GM18526 (cell line): ENCODE measurements around the gene CX3CR1.

Source experiments
- POLR2A ChIP-seq: IDR thresholded peaks from 3 replicates; pipeline ENCODE4 v1.6.1; 2011; ENCODE audit not compliant: insufficient read length; ENCODE audit errors: extremely low read depth

CX3CR1 gene

GRCh38 chr3:39275963-39276593 is 3.8 kb downstream of the CX3CR1 start:
- no peak for TF ChIP-seq POLR2A

- no peak for TF ChIP-seq POLR2A
Measured at GRCh38 chr3:39275052-39275451, 4.8 kb downstream of the CX3CR1 start.

GRCh38 chr3:39273119-39273518 is 6.7 kb downstream of the CX3CR1 start:
- TF ChIP-seq POLR2A = no peak

GRCh38 chr3:39272191-39272590 is 7.6 kb downstream of the CX3CR1 start:
- no peak for TF ChIP-seq POLR2A

- no peak for TF ChIP-seq POLR2A
Measured at GRCh38 chr3:39271363-39271914, 8.4 kb downstream of the CX3CR1 start.

- no peak for TF ChIP-seq POLR2A
Measured at GRCh38 chr3:39269528-39269927, 10.3 kb downstream of the CX3CR1 start.

- no peak for TF ChIP-seq POLR2A
Measured at GRCh38 chr3:39268549-39268900, 11.3 kb downstream of the CX3CR1 start.

- no peak for TF ChIP-seq POLR2A
Measured at GRCh38 chr3:39267631-39268548, 11.9 kb downstream of the CX3CR1 start.

GRCh38 chr3:39264053-39264452 is 15.8 kb downstream of the CX3CR1 start:
- no peak for TF ChIP-seq POLR2A

GRCh38 chr3:39263576-39263975 is 16.3 kb downstream of the CX3CR1 start:
- TF ChIP-seq POLR2A = no peak

- no peak for TF ChIP-seq POLR2A
Measured at GRCh38 chr3:39262846-39263245, 17.0 kb downstream of the CX3CR1 start.

- TF ChIP-seq POLR2A = no peak
Measured at GRCh38 chr3:39261726-39262125, 18.1 kb downstream of the CX3CR1 start.

GRCh38 chr3:39260957-39261356 is 18.9 kb downstream of the CX3CR1 start:
- no peak for TF ChIP-seq POLR2A

- TF ChIP-seq POLR2A = no peak
Measured at GRCh38 chr3:39260318-39260717, 19.5 kb downstream of the CX3CR1 start.

- TF ChIP-seq POLR2A = no peak
Measured at GRCh38 chr3:39255503-39256325, 24.1 kb downstream of the CX3CR1 start.
